Tibial nerve (tissue), 4 donors: Measurements from ENCODE around the gene SMARCC1. TPM values are rescaled to one million over a fixed set of nuclear protein-coding genes. Genes with fewer than 3 reads are reported as not detected.

Experiments
- DNase-seq, 2 donors: peaks; one replicate each; pipeline ENCODE4 v3.0.0-alpha.2; 2019; ENCODE audit warnings: low spot score in 2 of 2
- H3K27ac ChIP-seq, 4 donors: fragments of 200-600 bp; sonication (generic) in 3 of 4; one replicate each; pipeline ENCODE4 v1.5.1; 2017 to 2019; ENCODE audit warnings: mild to moderate bottlenecking in 1 of 4
- H3K27me3 ChIP-seq, 2 donors: fragments of 200-600 bp; sonication (generic) in 1 of 2; one replicate each; pipeline versions ENCODE4 v1.5.1 to v1.6.0; 2017 to 2019
- H3K36me3 ChIP-seq, 3 donors: fragments of 200-600 bp; sonication (generic); one replicate each; pipeline ENCODE4 v1.5.1; 2018 to 2019
- H3K4me1 ChIP-seq, 4 donors: fragments of 200-600 bp; sonication (generic) in 3 of 4; one replicate each; pipeline ENCODE4 v1.5.1; 2017 to 2019
- H3K4me3 ChIP-seq, 4 donors: fragments of 200-600 bp; sonication (generic) in 3 of 4; one replicate each; pipeline ENCODE4 v1.5.1; 2017 to 2019; ENCODE audit warnings: mild to moderate bottlenecking in 1 of 4, moderate library complexity in 1 of 4
- H3K9me3 ChIP-seq, 4 donors: fragments of 200-600 bp; sonication (generic) in 3 of 4; one replicate each; pipeline ENCODE4 v1.5.1; 2017 to 2019
- CTCF ChIP-seq, 5 experiments: fragments of 200-600 bp in 3 of 5; fragments of 450-650 bp in 2 of 5; sonication (generic) in 3 of 5; IDR thresholded peaks; one replicate each; pipeline ENCODE4 v1.5.1; 2016 to 2019; ENCODE audit warnings: antibody characterized with exemption in 5 of 5, mild to moderate bottlenecking in 3 of 5, moderate library complexity in 2 of 5
- EP300 ChIP-seq, 2 donors: sonication (generic); formaldehyde crosslinking; IDR thresholded peaks; one replicate each; pipeline ENCODE4 v1.6.1; 2017; ENCODE audit warnings: antibody characterized with exemption in 2 of 2, mild to moderate bottlenecking in 1 of 2
- POLR2A ChIP-seq, 2 donors: fragments of 450-650 bp; IDR thresholded peaks; one replicate each; pipeline ENCODE4 v1.6.1; 2017; ENCODE audit warnings: antibody characterized with exemption in 2 of 2, mild to moderate bottlenecking in 2 of 2, moderate library complexity in 2 of 2
- WGBS, 2 donors: methylation state at CpG; one replicate each; pipeline ENCODE4 v1.1.5; 2018; 5-methylcytosine and 5-hydroxymethylcytosine counted together
- total RNA-seq, 4 donors: library from RNA; depleted of rRNA; stranded (reverse); fragments of >200 nt; gene quantifications; one replicate each; pipeline ENCODE4 v1.1.0, GENCODE V29; 2016

SMARCC1 gene
- total RNA-seq, 4 donors from 2014 or later = 27.8 to 37.4 (median 36.1) TPM

- Histone ChIP-seq H3K4me3 (no peak overlapping the region), H3K27ac (no peak overlapping the region), H3K9me3 (no peaks in the 10 kb centered on the region), H3K4me1 (no peaks in the 10 kb centered on the region), H3K27me3 (no peaks in the 10 kb centered on the region), H3K36me3 (peaks cover 2 to 78% (median 22%) of the 10 kb centered on the region in 3 donors)
- WGBS, 2 donors = 93% methylated on average over 4 of the region's 4 CpGs
- DNase-seq = no peak
- TF ChIP-seq CTCF (IDR thresholded peaks at IDR 0.05) (no peak), POLR2A (IDR thresholded peaks at IDR 0.05) (no peak), EP300 (IDR thresholded peaks at IDR 0.05) (no peak)
These were observed 193.1 kb downstream of the SMARCC1 start for GRCh38 chr3:47588587-47588986.

GRCh38 chr3:47588053-47588452 is 193.6 kb downstream of the SMARCC1 start:
- no peak overlapping the region for H3K4me3 ChIP-seq
- 91 to 94% methylated on average over 7 of the region's 7 CpGs for WGBS, 2 donors
- H3K27ac ChIP-seq = no peak overlapping the region
- TF ChIP-seq POLR2A (IDR thresholded peaks at IDR 0.05) (no peak), CTCF (IDR thresholded peaks at IDR 0.05) (no peak), EP300 (IDR thresholded peaks at IDR 0.05) (no peak)
- H3K4me1 ChIP-seq = no peaks in the 10 kb centered on the region
- DNase-seq = no peak
- H3K36me3 ChIP-seq = peaks cover 2 to 75% (median 22%) of the 10 kb centered on the region in 3 donors
- no peaks in the 10 kb centered on the region for H3K9me3 ChIP-seq
- H3K27me3 ChIP-seq = no peaks in the 10 kb centered on the region

- 90% methylated on average over 6 of the region's 6 CpGs for WGBS, 2 donors
- no peaks in the 10 kb centered on the region for H3K9me3 ChIP-seq
- TF ChIP-seq CTCF (IDR thresholded peaks at IDR 0.05) (no peak), EP300 (IDR thresholded peaks at IDR 0.05) (no peak), POLR2A (IDR thresholded peaks at IDR 0.05) (no peak)
- H3K4me3 ChIP-seq = no peak overlapping the region
- no peak overlapping the region for H3K27ac ChIP-seq
- DNase-seq = no peak
- no peaks in the 10 kb centered on the region for H3K27me3 ChIP-seq
- no peaks in the 10 kb centered on the region for H3K4me1 ChIP-seq
- peaks cover 2 to 67% (median 22%) of the 10 kb centered on the region in 3 donors for H3K36me3 ChIP-seq
These were observed 194.9 kb downstream of the SMARCC1 start for GRCh38 chr3:47586746-47587145.

- Histone ChIP-seq H3K9me3 (no peaks in the 10 kb centered on the region), H3K36me3 (peaks cover 2 to 38% (median 9%) of the 10 kb centered on the region in 3 donors), H3K27ac (no peak overlapping the region), H3K4me1 (peaks cover 0 to 7% (median 4%) of the 10 kb centered on the region in 4 donors), H3K4me3 (no peak overlapping the region), H3K27me3 (peaks cover 0 to 7% of the 10 kb centered on the region in 2 donors)
- no peak for TF ChIP-seq CTCF (IDR thresholded peaks at IDR 0.05)
- TF ChIP-seq EP300 (IDR thresholded peaks at IDR 0.05) = no peak
- TF ChIP-seq POLR2A (IDR thresholded peaks at IDR 0.05) = no peak
- 56 to 79% methylated on average over 3 of the region's 3 CpGs for WGBS, 2 donors
- no peak for DNase-seq
These were observed 198.2 kb downstream of the SMARCC1 start for GRCh38 chr3:47583320-47584075.

GRCh38 chr3:47581835-47582234 is 199.9 kb downstream of the SMARCC1 start:
- H3K4me3 ChIP-seq = no peak overlapping the region
- TF ChIP-seq POLR2A (IDR thresholded peaks at IDR 0.05) = no peak
- no peak for TF ChIP-seq EP300 (IDR thresholded peaks at IDR 0.05)
- TF ChIP-seq CTCF (IDR thresholded peaks at IDR 0.05) = no peak
- no peaks in the 10 kb centered on the region for H3K9me3 ChIP-seq
- peaks cover 0 to 17% (median 10%) of the 10 kb centered on the region in 4 donors for H3K4me1 ChIP-seq
- H3K27me3 ChIP-seq = peaks cover 0 to 19% of the 10 kb centered on the region in 2 donors
- no peak overlapping the region for H3K27ac ChIP-seq
- no peak for DNase-seq
- H3K36me3 ChIP-seq = peaks cover 0 to 22% (median 2%) of the 10 kb centered on the region in 3 donors
- WGBS, 2 donors = 85 to 89% methylated on average over 4 of the region's 4 CpGs
